Caco-2 (cell line): ENCODE data around the gene JPH3. TPM values are rescaled to one million over a fixed set of nuclear protein-coding genes. Genes with fewer than 3 reads are reported as not detected.

Experiments
- BruUV-seq: library from RNA; stranded (reverse); fragments of 400-500 nt; replicated peaks from 2 replicates; lab custom pipeline; 2021; lab: Mats Ljungman, UMichigan
- CTCF ChIA-PET: fragments of 300-600 bp; sonication (Branson Sonifier 250); formaldehyde crosslinking; loops from one replicate; lab custom pipeline; 2022; ENCODE audit warnings: antibody characterized with exemption; lab: Charles Lee
- POLR2A ChIA-PET: fragments of 300-600 bp; sonication (Branson Sonifier 250); formaldehyde crosslinking; loops from one replicate; lab custom pipeline; 2022; ENCODE audit warnings: antibody characterized with exemption; lab: Charles Lee
- DNase-seq, 2 experiments: peaks; one replicate each; pipeline versions ENCODE4 v3.0.0 to v3.0.0-alpha.2; 2020 to 2022
- H3K27me3 ChIP-seq: replicated peaks from 2 replicates; pipeline ENCODE4 v1.6.0; 2011; ENCODE audit warnings: low read length; ENCODE audit not compliant: control insufficient read depth, insufficient read depth
- H3K36me3 ChIP-seq: 2 replicates; pipeline ENCODE4 v1.5.1; 2011; ENCODE audit warnings: low read length; ENCODE audit not compliant: control insufficient read depth, insufficient read depth
- H3K4me1 ChIP-seq: fragments of 250-450 bp; sonication (Bioruptor Pico); 2 replicates; pipeline ENCODE4 v1.5.1; 2020; ENCODE audit warnings: mild to moderate bottlenecking
- H3K4me3 ChIP-seq: 2 replicates; pipeline ENCODE4 v1.5.1; 2011; ENCODE audit warnings: low read depth, mild to moderate bottlenecking, control low read depth, low read length
- H3K9me3 ChIP-seq: fragments of 250-450 bp; sonication (Bioruptor Pico); 2 replicates; pipeline ENCODE4 v1.5.1; 2020; ENCODE audit warnings: mild to moderate bottlenecking, moderate library complexity
- H3K27ac Mint-ChIP-seq: one replicate; pipeline ENCODE4 v1.8.0; 2022; ENCODE audit warnings: mixed read lengths; ENCODE audit not compliant: unreplicated experiment
- H3K27me3 Mint-ChIP-seq: one replicate; pipeline ENCODE4 v1.8.0; 2022; ENCODE audit warnings: mixed read lengths; ENCODE audit not compliant: insufficient read depth, unreplicated experiment
- H3K36me3 Mint-ChIP-seq: one replicate; pipeline ENCODE4 v1.8.0; 2022; ENCODE audit warnings: mild to moderate bottlenecking, mixed read lengths; ENCODE audit not compliant: insufficient read depth, unreplicated experiment
- H3K4me1 Mint-ChIP-seq: one replicate; pipeline ENCODE4 v1.8.0; 2022; ENCODE audit warnings: low read depth, mixed read lengths; ENCODE audit not compliant: unreplicated experiment
- H3K4me3 Mint-ChIP-seq: one replicate; pipeline ENCODE4 v1.8.0; 2022; ENCODE audit warnings: mild to moderate bottlenecking, moderate library complexity, mixed read lengths; ENCODE audit not compliant: unreplicated experiment
- H3K9me3 Mint-ChIP-seq: one replicate; pipeline ENCODE4 v1.8.0; 2022; ENCODE audit warnings: mixed read lengths; ENCODE audit not compliant: unreplicated experiment
- intact Hi-C: fragments of 100-400 bp; cut with micrococcal nuclease; formaldehyde crosslinking; loops from one replicate; pipeline ENCODE4 v1.10.0; 2022; ENCODE audit not compliant: unreplicated experiment
- total RNA-seq: library from RNA; stranded (reverse); gene quantifications from 2 replicates; pipeline ENCODE4 v1.2.3, GENCODE V29; 2022
- TF ChIP-seq, protein P1 (sequence below), 2 experiments: fragments of 200-600 bp in 1 of 2; IDR thresholded peaks; 1 replicate in 1 of 2; 2 replicates in 1 of 2; pipeline versions ENCODE4 v1.5.1 to v1.8.0; 2011 to 2022; ENCODE audit warnings: antibody characterized with exemption in 1 of 2, control low read depth in 1 of 2, inconsistent platforms in 1 of 2, low read depth in 1 of 2, low read length in 1 of 2, mild to moderate bottlenecking in 1 of 2, moderate library complexity in 1 of 2; ENCODE audit not compliant: insufficient read depth in 1 of 2, severe bottlenecking in 1 of 2, unreplicated experiment in 1 of 2

The JPH3 gene
- total RNA-seq, 1 experiment from 2014 or later: 4.8 TPM

DNA sequence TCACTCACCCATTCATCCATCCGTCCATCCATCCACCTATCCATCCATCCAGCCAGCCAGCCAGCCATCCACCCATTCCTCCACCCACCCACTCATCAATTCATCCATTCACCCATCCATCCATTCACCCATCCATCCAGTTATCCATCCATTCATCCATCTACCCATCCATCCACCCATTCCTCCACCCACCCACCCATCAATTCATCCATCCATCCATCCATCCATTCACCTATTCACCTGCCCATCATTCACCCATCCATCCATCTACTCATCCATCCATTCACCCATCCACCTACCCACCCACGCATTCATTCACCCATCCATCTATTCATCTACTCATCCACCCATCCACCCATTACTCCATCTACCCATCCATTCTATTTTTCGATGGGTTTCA, 43.6 kb upstream of the JPH3 start:
- H3K36me3 Mint-ChIP-seq: no peaks in the 10 kb centered on the region
- TF ChIP-seq, protein P1, sequence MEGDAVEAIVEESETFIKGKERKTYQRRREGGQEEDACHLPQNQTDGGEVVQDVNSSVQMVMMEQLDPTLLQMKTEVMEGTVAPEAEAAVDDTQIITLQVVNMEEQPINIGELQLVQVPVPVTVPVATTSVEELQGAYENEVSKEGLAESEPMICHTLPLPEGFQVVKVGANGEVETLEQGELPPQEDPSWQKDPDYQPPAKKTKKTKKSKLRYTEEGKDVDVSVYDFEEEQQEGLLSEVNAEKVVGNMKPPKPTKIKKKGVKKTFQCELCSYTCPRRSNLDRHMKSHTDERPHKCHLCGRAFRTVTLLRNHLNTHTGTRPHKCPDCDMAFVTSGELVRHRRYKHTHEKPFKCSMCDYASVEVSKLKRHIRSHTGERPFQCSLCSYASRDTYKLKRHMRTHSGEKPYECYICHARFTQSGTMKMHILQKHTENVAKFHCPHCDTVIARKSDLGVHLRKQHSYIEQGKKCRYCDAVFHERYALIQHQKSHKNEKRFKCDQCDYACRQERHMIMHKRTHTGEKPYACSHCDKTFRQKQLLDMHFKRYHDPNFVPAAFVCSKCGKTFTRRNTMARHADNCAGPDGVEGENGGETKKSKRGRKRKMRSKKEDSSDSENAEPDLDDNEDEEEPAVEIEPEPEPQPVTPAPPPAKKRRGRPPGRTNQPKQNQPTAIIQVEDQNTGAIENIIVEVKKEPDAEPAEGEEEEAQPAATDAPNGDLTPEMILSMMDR (IDR thresholded peaks at IDR 0.05; ENCODE audit: insufficient read depth in 1 of 2, low read depth in 1 of 2, low read length in 1 of 2, severe bottlenecking in 1 of 2, unreplicated experiment in 1 of 2): no peak
- no peaks in the 10 kb centered on the region for H3K4me1 Mint-ChIP-seq
- H3K27me3 Mint-ChIP-seq: no peaks in the 10 kb centered on the region
- H3K4me3 ChIP-seq: no peak overlapping the region
- no peaks in the 10 kb centered on the region for H3K36me3 ChIP-seq
- H3K4me1 ChIP-seq: no peaks in the 10 kb centered on the region
- DNase-seq: no peak
- H3K9me3 ChIP-seq: no peaks in the 10 kb centered on the region
- H3K9me3 Mint-ChIP-seq: peaks cover 17% of the 10 kb centered on the region
- no peaks in the 10 kb centered on the region for H3K27me3 ChIP-seq
- H3K4me3 Mint-ChIP-seq: no peak overlapping the region
- BruUV-seq: no TSS peak
- ChIA-PET POLR2A (no interaction called here), CTCF (interaction anchor here (1.0 to 1.2 kb wide), 2 partner anchors 10 to 77 kb away, joined by 3 read pairs; no protein-coding TSS in a partner anchor)
- intact Hi-C loops: no loop called here
- H3K27ac Mint-ChIP-seq: no peak overlapping the region

DNA sequence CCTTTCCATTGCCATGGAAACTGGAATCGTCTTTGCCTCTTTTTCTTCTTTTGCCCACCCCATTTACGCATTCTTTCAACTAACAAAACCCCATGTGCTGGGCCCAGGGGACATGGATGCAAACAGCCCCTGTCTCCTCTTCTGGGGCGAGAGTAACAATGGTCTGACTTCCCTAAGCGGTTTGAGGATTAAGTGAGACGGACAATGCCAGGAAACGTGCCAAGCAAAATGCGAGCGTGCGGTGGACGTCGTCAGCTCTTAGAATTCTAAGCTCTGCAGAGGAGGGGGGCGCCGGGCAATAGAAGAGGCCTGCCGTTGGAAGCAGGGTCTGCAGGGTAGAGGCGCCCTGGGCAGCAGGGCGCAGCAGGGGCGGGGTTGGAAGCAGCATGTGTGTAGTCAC, 42.4 kb upstream of the JPH3 start:
- TF ChIP-seq, protein P1 (IDR thresholded peaks at IDR 0.05; ENCODE audit: insufficient read depth in 1 of 2, low read depth in 1 of 2, low read length in 1 of 2, severe bottlenecking in 1 of 2, unreplicated experiment in 1 of 2): no peak
- H3K27me3 Mint-ChIP-seq: no peaks in the 10 kb centered on the region
- peaks cover 6% of the 10 kb centered on the region for H3K36me3 Mint-ChIP-seq
- no peak overlapping the region for H3K27ac Mint-ChIP-seq
- H3K9me3 ChIP-seq: no peaks in the 10 kb centered on the region
- H3K36me3 ChIP-seq: no peaks in the 10 kb centered on the region
- DNase-seq: no peak
- H3K4me3 Mint-ChIP-seq: no peak overlapping the region
- H3K4me1 Mint-ChIP-seq: no peaks in the 10 kb centered on the region
- no TSS peak for BruUV-seq
- H3K9me3 Mint-ChIP-seq: peaks cover 24% of the 10 kb centered on the region
- H3K27me3 ChIP-seq: no peaks in the 10 kb centered on the region
- ChIA-PET CTCF (no interaction called here), POLR2A (no interaction called here)
- H3K4me1 ChIP-seq: no peaks in the 10 kb centered on the region
- intact Hi-C loops: no loop called here
- H3K4me3 ChIP-seq: no peak overlapping the region

DNA sequence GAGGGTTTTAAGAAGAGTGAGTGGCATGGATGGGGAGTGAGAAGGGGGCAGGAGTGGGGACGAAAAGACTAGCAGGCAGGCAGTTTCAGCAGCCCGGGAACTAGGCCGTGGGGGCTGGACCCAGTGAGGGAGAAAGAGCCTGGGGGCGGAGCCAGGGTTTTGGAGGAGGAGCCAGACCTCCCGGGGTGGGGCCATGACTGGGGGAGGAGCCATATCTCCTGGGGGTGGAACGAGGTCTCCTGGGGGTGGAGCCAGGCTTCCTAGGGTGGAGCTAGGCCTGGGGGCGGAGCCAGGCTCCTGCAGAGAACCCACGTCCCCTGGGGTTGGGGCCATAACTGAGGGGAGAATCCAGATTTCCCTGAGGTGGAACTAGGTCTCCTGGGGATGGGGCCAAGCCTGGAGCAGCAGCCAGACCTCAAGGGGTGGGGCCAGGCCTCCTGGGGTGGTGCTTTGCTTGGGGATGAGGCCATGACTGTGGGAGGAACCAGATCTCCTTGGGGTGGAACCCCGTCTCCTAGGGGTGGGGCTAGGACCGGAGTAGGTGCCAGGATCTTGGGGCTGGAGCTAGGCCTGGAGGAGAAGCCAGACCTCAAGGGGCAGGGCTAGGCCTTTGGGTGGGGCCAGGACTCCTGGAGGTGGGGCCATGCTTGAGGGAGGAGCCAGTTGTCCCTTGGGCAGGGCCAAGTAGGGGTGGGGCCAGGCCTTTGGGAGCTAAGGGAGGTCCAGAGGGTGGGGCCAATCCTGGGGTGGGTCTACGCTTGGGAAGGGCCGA, 41.7 kb upstream of the JPH3 start:
- Mint-ChIP-seq H3K4me1 (no peaks in the 10 kb centered on the region), H3K27ac (no peak overlapping the region), H3K36me3 (peaks cover 6% of the 10 kb centered on the region), H3K9me3 (peaks cover 24% of the 10 kb centered on the region), H3K4me3 (no peak overlapping the region), H3K27me3 (no peaks in the 10 kb centered on the region)
- Histone ChIP-seq H3K36me3 (no peaks in the 10 kb centered on the region), H3K27me3 (no peaks in the 10 kb centered on the region), H3K4me3 (no peak overlapping the region), H3K4me1 (no peaks in the 10 kb centered on the region), H3K9me3 (no peaks in the 10 kb centered on the region)
- peak; percentile 36 to 70 for DNase-seq
- ChIA-PET CTCF (interaction anchor here (1.0 kb wide), 1 partner anchor 8 kb away, joined by 3 read pairs; no protein-coding TSS in a partner anchor), POLR2A (interaction anchor here (0.6 kb wide), 1 partner anchor 954 kb away, joined by 5 read pairs; no protein-coding TSS in a partner anchor)
- TF ChIP-seq, protein P1 (IDR thresholded peaks at IDR 0.05; ENCODE audit: insufficient read depth in 1 of 2, low read depth in 1 of 2, low read length in 1 of 2, severe bottlenecking in 1 of 2, unreplicated experiment in 1 of 2): no peak
- intact Hi-C loops: no loop called here
- BruUV-seq: no TSS peak
